Liver (tissue), 3 donors: ENCODE measurements around the gene OLIG2.

Experiments
- ATF3 ChIP-seq: IDR thresholded peaks from 2 replicates; pipeline ENCODE4 v1.6.1; 2016; ENCODE audit warnings: antibody characterized with exemption
- CTCF ChIP-seq: fragments of 150-350 bp; IDR thresholded peaks from 2 replicates; pipeline ENCODE4 v1.5.1; 2017; ENCODE audit warnings: improper control_type of control experiment, low read depth, low read length; ENCODE audit not compliant: missing input control
- EGR1 ChIP-seq, 2 donors: IDR thresholded peaks; 2 replicates each; pipeline ENCODE4 v1.6.1; 2016 to 2018; ENCODE audit warnings: antibody characterized with exemption in 2 of 2, low read depth in 2 of 2
- FOXA2 ChIP-seq: IDR thresholded peaks from 2 replicates; pipeline ENCODE4 v1.6.1; 2016; ENCODE audit warnings: antibody characterized with exemption
- GABPA ChIP-seq, 2 donors: IDR thresholded peaks in 1 of 2; conservative IDR thresholded peaks in 1 of 2; 2 replicates each; pipeline ENCODE4 v1.6.1; 2016; ENCODE audit warnings: antibody characterized with exemption in 2 of 2, mild to moderate bottlenecking in 1 of 2, moderate library complexity in 1 of 2
- HNF4A ChIP-seq, 2 donors: conservative IDR thresholded peaks; 2 replicates each; pipeline ENCODE4 v1.6.1; 2016; ENCODE audit warnings: antibody characterized with exemption in 2 of 2, mild to moderate bottlenecking in 2 of 2
- MAX ChIP-seq: IDR thresholded peaks from 2 replicates; pipeline ENCODE4 v1.6.1; 2016; ENCODE audit warnings: antibody characterized with exemption
- NR2F2 ChIP-seq: IDR thresholded peaks from 2 replicates; pipeline ENCODE4 v1.6.1; 2016; ENCODE audit warnings: antibody characterized with exemption
- RAD21 ChIP-seq, 2 donors: IDR thresholded peaks; 2 replicates each; pipeline ENCODE4 v1.6.1; 2016; ENCODE audit warnings: antibody characterized with exemption in 2 of 2, mild to moderate bottlenecking in 2 of 2
- REST ChIP-seq: IDR thresholded peaks from 2 replicates; pipeline ENCODE4 v1.6.1; 2016; ENCODE audit warnings: antibody characterized with exemption, mild to moderate bottlenecking
- RXRA ChIP-seq, 2 donors: IDR thresholded peaks; 2 replicates each; pipeline ENCODE4 v1.6.1; 2017 to 2018; ENCODE audit warnings: antibody characterized with exemption in 2 of 2, mild to moderate bottlenecking in 1 of 2
- SP1 ChIP-seq: IDR thresholded peaks from 2 replicates; pipeline ENCODE4 v1.6.1; 2018; ENCODE audit warnings: antibody characterized with exemption, mild to moderate bottlenecking
- TAF1 ChIP-seq: conservative IDR thresholded peaks from 2 replicates; pipeline ENCODE4 v1.6.1; 2016; ENCODE audit warnings: antibody characterized with exemption, mild to moderate bottlenecking
- YY1 ChIP-seq: IDR thresholded peaks from 2 replicates; pipeline ENCODE4 v1.6.1; 2016; ENCODE audit warnings: antibody characterized with exemption, mild to moderate bottlenecking
- donor health status: healthy.
- donor health status: healthy.

GRCh38 chr21:33025106-33025488, 638 bp upstream of the OLIG2 start:
- TF ChIP-seq CTCF (no peak), REST (no peak), MAX (no peak), EGR1 (IDR thresholded peaks at IDR 0.05; ENCODE audit: low read depth in 2 of 2) (no peak), YY1 (no peak), RXRA (IDR thresholded peaks at IDR 0.05) (no peak), FOXA2 (no peak), SP1 (no peak), HNF4A (conservative IDR thresholded peaks at IDR 0.05) (no peak), TAF1 (no peak), NR2F2 (no peak), GABPA (IDR thresholded peaks at IDR 0.05 in 1 of 2, conservative IDR thresholded peaks at IDR 0.05 in 1 of 2) (no peak), ATF3 (no peak), RAD21 (IDR thresholded peaks at IDR 0.05) (no peak)
